ENCODE data around the gene PLEKHG2.

Gene PLEKHG2

DNA sequence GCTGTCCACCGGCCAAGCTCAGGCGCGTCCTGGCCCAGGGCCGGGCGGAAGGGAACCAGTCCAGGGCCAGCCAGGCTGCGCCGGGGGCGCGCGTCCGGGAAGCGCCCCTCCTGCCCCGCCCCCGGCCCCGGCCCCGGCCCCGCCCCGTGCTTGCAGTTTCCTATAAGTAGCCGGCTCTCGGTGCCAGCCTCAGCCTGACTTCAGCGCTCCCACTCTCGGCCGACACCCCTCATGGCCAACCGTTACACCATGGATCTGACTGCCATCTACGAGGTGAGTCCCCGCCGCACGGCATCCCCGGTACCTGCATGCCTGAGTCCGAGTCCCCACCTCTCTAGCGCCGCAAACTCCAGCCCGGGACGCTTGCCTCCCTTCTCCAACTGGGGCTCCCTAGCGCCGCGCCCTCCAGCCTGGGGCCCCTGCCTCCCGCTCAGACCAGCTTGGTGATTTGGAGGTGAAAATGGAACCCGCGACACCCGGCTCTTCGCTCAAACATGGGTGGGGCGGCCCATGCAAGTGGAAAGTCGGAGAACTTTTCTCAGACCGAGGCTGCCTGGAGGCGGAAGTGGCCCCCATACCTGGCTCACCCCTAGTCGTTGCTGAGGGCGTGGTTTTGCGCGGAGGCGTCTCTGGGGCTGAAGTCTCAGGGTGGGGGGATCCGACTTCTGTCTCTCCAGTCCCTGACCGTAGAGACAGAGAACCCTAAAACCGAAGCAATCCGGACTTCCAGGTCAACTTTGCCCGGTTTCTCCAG lies 5.6 kb upstream of the PLEKHG2 start, which contains the start of gene ZFP36:
Gene ZFP36 (plus strand): TSS at position 192 of the 754 bp plus-strand sequence. CDS start 58 bp downstream, at position 250.
- DNase-seq = peak; percentile 87

DNA sequence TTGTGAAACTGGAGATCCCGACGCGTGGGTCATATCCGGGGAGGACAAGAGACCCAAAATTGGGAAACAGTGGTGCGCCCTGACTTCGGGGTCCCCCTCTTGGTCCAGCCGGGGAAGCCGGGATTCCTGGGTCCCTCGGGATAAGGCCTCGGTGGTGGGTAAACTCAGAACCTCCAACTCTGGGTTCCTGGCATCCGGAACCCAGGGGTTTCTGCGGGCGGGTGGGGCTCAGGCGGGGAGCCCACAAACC lies 5.1 kb upstream of the PLEKHG2 start:
- no peak for DNase-seq

DNA sequence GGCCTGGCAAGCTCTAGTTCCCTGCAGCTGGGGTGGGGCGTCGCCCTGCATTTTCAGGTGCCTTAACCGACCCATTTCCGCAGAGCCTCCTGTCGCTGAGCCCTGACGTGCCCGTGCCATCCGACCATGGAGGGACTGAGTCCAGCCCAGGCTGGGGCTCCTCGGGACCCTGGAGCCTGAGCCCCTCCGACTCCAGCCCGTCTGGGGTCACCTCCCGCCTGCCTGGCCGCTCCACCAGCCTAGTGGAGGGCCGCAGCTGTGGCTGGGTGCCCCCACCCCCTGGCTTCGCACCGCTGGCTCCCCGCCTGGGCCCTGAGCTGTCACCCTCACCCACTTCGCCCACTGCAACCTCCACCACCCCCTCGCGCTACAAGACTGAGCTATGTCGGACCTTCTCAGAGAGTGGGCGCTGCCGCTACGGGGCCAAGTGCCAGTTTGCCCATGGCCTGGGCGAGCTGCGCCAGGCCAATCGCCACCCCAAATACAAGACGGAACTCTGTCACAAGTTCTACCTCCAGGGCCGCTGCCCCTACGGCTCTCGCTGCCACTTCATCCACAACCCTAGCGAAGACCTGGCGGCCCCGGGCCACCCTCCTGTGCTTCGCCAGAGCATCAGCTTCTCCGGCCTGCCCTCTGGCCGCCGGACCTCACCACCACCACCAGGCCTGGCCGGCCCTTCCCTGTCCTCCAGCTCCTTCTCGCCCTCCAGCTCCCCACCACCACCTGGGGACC lies 4.6 kb upstream of the PLEKHG2 start:
- peak; percentile 57 for DNase-seq

DNA sequence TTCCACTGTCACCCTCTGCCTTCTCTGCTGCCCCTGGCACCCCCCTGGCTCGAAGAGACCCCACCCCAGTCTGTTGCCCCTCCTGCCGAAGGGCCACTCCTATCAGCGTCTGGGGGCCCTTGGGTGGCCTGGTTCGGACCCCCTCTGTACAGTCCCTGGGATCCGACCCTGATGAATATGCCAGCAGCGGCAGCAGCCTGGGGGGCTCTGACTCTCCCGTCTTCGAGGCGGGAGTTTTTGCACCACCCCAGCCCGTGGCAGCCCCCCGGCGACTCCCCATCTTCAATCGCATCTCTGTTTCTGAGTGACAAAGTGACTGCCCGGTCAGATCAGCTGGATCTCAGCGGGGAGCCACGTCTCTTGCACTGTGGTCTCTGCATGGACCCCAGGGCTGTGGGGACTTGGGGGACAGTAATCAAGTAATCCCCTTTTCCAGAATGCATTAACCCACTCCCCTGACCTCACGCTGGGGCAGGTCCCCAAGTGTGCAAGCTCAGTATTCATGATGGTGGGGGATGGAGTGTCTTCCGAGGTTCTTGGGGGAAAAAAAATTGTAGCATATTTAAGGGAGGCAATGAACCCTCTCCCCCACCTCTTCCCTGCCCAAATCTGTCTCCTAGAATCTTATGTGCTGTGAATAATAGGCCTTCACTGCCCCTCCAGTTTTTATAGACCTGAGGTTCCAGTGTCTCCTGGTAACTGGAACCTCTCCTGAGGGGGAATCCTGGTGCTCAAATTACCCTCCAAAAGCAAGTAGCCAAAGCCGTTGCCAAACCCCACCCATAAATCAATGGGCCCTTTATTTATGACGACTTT lies 3.9 kb upstream of the PLEKHG2 start:
- peak; percentile 35 for DNase-seq

DNA sequence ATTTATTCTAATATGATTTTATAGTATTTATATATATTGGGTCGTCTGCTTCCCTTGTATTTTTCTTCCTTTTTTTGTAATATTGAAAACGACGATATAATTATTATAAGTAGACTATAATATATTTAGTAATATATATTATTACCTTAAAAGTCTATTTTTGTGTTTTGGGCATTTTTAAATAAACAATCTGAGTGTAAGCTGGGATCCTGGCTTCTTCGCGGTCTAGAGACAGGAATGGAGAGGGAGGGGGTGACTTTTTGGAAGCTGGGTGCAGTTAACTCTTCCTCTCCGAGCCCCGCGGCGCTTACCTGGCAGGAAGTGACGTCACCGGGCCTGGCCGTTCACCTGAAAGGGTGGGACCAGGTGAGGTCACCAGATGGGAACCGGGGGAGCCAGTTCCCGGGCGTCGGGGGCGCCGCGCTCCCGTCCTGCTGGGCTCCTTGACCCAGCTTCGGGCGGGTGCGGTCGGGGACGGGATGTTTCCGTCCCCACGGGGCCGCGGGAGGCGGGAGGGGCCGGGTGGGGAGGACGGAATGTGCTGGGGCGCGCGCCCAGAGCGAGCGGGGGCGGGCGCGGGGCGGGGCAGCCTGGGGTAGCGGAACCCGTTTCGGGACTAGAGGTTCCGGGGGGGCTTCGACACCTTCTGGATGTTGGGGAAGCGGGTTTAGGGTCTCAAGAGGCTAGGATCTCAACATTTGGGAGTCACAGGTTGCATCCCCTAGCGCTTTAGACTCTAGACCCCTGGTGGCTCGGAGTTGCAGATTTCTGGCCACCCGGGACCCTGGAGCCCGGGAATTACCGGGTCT lies 3.1 kb upstream of the PLEKHG2 start:
- peak; percentile 89 for DNase-seq

DNA sequence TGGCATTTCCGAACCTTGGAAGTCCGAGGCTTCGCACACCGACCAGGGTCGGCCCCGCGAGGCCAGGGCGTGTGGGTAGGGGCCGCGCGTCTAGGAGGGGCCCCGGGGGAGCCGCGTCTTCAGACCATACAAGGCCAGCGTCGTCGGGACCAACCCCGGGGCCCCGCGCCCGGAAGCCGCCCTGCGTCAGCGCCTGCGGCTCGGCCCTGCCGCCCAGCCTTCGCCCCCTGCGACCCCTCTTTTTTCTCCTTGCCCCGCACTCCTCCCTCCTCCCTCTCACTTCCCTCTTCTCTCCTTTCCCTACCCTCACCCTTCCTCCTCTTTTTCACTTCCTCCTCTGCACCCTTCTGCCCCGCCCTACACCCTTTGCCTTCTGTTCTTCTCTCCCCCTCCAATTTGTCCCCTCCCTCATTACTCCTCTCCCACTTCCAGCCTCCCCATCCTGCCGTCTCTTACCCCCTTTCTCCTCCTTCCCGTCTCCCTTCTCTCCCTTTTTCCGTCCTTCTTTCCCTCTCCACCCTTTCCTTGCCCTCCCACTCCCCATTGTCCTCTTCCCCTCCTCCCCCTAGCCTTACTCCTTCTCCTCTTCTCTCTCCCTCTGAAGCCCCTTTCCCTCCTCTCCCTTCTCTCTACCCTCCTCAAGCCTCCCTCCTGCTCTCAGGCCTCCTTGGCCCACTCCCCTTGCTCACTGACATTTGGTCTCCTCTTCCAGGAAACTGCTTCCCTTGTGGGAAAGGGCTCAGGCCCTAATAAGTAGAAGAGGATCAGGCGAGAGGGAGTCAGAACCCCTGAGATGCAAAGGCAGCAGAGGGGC lies 2.2 kb upstream of the PLEKHG2 start:
- peak; percentile 67 for DNase-seq

DNA sequence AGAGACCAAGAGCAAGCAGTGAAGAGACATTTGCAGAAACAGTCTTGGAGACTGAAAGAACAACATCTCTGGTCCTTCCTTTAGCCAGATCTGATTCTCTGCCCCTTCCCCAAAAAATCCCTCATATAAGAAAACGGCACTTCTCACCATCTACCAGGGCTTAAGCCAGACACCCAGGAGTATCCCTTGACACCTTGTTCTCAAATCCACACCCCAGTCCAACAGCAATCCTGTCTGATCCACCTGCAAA lies 1.7 kb upstream of the PLEKHG2 start:
- no peak for DNase-seq

DNA sequence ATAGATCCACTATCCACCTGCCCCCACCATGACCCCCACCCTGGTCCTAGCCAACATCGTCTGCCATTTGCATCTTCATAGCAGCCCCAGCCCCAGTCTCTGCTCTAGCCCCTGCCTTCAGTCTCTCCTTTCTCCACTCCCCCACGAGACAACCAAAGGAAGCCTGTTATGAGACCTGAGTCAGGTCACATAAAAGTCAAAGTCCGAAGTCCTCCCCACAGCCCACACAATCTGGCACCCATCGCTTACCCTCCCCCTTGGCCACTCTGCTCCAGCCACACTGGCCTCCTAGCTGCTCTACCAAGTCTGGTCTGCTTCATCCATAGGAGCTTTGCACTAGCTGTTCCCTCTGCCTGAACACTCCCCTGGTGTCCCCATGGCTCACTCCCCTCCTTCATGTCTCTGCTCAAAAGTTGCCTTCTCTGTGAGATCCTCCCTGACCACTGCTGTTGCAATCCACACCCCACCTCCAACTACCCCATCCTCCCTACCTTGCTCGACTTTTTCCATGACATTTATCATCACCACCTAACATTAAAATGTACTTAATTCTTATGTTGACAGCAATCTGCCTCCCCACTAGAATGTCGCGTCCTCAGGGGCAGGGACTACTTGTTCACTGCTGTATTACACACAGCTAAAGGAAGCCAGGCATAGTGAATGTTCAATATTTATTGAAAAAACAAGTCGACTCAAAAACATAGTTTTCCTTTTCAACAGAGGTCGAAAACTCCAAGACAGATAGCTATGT lies 1.2 kb upstream of the PLEKHG2 start:
- DNase-seq = peak; percentile 31

DNA sequence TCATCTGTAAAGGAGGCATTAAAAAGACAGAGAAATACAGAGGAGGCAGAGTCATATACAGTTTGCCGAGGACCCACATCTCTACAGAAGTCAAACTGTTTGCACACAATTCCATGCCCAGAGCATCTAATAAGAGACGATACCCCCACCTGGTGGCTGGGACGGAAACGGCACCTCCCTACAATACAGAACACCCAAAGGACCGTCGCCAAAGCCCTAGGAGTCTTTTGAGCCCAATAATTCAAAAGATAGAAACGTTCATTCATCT lies 703 bp upstream of the PLEKHG2 start:
- DNase-seq = peak; percentile 90

DNA sequence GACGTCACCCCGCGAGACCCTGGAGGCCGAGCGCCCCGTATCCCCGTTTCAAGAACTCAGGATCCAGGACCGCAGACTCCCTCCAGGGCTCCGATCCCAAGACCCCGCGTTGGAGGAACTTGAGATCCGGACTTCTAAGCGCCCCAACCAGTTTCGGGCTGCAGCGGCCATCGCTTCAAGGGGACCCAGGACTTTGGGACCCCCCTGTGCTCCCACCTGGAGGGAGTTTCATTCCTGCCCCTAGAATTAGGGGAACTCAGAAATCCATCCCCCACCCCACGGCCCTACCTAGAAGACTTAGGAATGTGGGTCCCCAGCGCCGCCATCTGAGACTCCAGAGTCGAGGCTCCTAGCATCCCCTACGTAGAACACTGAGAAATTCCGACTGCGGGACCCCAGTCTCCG lies 400 bp downstream of the PLEKHG2 start:
- no peak for DNase-seq

DNA sequence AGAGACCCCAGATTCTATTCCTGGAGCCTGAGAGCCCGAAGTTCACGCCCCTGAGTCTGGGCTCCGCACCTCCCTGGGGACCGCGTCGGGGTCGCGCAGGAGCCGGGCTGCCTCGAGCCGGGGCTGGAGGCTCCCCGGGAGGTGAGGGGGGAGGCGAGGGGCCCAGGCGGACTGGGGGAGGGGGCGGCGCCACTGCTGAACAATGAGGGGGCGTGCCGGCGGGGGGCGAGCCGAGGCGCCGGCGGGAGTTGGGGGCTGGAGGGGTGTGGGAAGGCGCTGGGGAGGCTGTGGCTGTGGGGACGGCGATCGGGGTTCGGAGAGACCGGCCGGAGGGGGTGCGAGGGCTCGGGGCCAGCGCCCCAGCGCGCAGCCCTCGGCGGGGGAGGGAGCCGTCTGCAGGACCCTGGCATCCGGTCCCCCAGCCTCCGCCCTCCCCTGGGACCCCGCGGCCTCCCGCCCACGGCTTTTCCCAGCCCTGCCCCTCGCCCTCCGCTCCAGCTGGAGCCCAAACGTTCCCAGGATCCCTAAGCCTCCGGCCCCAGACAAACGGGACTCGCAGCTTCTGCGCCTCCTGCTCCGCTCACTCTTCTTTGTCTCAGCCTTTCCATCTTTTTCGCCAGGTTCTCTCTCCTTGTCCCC lies 922 bp downstream of the PLEKHG2 start:
- DNase-seq = peak; percentile 33

DNA sequence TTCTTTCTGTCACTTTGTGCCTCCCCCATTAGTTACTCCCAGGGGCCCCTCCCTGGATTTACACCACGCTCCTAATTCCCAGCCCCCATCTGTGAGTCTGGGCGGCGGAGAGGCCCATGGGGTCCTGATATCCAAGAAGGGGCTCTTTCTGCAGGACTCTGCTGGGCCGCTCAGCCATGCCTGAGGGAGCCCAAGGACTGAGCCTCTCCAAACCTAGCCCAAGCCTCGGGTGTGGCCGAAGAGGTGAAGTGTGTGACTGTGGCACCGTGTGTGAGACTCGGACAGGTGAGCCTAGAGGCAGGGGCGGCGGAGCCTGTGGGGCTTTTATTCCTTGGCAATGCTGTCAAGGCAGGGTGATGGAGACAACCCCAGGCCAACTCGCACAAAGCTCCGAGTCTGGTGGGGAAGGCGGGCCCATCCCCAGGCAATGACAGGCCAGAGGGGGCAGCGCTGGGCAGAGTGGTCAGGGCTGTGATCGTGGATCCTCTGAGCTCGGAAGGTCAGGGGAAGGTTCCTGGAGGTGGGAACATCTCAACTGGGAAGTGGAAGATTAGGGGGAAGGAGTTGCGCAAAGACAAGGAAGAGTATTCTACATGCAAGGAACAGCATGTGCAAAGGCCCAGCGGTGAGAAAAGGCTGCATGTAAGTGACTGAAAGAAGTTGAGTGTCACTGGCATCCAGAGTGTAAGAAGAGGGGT lies 1.6 kb downstream of the PLEKHG2 start:
- DNase-seq = peak; percentile 16

DNA sequence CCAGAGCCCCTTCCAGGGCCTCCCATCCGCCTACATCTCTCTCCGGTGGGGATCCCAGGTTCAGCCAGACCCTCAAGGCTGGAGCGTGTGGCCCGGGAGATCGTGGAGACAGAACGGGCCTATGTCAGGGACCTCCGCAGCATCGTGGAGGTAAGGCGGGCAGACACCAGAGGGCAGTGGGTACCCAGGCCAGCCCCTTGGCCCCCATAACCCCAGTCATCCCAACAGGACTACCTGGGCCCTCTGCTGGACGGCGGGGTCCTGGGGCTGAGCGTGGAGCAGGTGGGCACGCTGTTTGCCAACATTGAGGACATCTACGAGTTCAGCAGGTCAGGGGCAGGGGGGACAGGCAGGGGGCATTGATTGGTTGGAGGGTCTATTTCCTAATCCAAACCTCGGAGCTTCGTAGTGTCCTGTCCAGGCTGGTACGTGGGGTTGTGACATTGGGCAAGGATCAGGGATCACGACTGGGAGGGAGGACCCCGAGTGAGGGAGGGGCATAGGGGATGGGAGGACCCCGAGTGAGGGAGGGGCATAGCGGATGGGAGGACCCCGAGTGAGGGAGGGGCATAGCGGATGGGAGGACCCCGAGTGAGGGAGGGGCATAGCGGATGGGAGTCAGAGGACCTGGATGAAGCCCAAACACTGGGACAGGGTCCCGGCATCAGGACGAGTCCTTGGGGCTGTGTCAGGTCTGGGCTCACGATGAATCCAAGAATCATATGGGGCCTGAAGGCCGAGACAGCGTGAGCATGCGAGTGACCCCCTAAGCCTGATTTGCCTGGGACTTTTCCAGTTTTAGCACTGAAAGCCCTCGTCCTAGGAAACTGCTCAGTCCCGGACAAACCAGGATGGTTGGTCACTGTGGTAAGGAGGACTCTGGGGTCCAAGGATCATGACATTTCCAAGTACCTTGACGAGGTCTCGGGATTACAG lies 2.9 kb downstream of the PLEKHG2 start:
- no peak for DNase-seq

DNA sequence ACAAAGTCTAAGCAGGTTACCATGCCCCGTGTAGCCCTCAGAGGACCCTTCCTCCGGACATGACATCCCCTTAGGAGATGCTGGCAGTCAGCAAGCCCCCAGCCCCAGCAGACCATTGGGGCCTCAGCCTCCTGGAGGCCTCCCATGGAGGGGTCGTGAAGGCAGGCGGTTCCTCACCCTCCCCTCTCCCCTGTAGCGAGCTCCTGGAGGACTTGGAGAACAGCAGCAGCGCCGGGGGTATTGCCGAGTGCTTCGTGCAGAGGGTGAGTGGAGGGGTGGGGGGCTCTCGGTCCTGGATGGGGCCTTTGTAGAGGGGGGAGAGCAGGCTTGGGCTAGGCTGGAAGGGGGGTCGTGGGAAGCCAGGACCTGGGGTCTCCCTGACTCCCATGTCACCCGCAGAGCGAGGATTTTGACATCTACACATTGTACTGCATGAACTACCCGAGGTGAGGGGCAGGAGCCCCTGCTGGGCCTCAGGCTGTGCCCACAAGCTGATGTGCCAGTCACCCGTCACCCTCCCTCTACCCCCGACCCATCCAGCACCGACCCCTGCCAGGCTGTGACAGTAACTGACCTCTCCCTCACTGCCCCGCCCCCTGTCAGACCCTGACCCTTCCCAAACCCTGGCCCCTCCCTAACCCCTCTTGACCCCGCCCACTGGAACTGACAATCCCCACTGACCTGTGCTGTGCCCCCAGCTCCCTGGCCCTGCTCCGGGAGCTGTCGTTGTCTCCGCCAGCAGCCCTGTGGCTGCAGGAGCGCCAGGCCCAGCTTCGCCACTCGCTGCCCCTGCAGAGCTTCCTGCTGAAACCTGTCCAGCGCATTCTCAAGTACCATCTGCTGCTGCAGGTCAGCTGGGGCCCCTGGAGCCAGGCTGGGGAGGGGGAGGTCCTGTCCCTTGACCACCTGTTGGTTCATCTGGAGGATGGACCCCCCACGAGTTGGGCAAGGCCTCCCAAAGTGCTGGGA lies 4.0 kb downstream of the PLEKHG2 start:
- DNase-seq = no peak

DNA sequence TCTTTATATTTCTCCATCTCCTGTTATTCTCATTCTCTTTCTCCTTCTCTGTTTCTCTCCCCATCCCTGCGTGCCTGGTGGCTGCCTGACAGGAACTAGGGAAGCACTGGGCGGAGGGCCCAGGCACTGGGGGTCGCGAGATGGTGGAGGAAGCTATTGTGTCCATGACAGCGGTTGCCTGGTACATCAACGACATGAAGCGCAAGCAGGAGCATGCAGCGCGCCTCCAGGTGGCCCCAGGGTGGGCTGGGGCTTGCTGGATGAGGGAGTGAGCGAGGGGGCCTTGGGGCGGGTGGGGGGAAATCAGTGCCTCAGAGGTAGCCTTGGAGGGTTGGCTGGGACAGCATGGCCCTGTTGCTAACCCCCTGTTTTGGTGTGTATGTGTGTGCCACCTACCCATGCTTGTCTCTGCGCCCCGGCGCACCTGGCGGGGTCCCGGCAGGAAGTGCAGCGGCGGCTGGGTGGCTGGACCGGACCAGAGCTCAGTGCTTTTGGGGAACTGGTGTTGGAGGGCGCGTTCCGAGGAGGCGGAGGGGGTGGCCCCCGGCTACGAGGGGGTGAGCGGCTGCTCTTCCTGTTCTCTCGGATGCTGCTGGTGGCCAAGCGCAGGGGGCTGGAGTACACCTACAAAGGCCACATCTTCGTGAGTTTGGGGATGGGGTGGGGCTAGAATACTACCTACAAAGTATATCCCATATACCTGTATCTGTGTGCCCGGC lies 5.2 kb downstream of the PLEKHG2 start:
- no peak for DNase-seq

DNA sequence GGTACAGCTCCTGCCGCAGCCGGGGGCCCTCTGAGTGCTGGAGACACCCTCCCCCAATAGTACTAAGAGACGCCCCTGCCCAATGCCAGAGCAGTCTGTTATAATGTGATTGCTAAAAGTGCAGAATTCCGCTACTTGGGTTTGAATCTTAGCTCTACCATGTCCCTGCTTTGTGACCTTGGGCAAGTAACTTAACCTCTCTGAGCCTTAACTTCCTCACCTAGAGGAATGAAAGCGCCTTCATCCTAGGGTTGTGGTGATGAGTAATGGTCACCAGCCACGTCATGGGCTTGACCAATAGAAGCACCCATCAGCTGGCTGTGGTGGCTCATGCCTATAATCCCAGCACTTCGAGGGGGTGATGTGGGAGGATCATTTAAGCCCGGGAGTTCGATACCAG lies 6.5 kb downstream of the PLEKHG2 start:
- no peak for DNase-seq

DNA sequence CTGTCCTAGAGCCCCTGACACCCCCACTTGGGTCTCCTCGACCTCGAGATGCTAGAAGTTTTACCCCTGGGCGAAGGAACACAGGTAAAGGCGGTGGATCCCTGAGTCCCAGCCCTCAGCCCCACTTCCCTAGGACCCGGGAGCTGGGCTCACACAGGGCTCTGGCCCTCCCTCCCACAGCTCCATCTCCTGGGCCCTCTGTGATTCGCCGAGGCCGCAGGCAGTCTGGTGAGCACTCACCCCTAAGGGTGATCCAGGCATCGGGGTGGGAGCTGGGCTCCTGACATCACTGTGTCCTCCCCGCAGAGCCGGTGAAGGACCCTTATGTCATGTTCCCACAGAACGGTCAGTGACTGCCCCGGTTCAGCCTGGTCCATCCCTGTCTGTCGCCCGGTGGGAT lies 8.3 kb downstream of the PLEKHG2 start:
- no peak for DNase-seq

DNA sequence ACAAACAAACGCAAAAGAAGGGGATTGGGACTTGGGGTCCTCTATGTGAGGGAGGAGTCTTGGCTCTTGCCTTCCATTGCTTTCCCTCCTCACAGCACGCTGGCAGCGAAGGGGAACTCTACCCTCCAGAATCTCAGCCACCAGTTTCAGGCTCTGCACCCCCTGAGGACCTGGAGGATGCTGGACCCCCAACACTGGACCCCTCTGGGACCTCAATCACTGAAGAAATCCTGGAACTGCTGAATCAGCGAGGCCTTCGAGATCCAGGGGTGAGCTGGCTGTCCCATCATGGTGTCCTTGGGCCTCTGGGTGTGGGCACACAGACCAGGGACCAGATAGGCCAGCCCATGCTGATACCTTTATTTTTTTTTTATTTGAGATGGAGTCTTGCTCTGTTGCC lies 9.6 kb downstream of the PLEKHG2 start:
- DNase-seq = no peak
